ENCODE data around the gene MANBA.
"Not testable (repeated sequence)": the region's sequence is repeated elsewhere in the genome, so short reads cannot be mapped to it uniquely, and the experiment has no call there.

Gene MANBA

DNA sequence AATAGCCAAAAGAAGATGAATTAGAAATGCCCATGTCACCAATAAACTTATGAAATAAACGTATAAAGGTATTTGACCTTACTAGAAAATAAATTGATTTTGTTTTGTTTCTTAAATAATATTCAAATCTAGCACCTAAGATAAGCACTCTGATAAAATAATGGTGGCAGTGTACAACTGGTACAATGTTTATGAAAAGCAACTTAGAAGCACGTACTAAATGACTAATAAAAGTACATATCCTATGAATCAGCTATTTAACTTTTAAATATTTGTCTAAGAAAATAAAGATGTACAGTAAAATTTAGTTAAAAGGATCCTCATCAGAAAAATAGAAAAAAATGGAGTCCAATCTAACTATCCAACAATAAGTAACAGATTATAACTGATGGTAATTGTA is 6.7 kb downstream of the MANBA start:
- TF ChIP-seq, protein P1, sequence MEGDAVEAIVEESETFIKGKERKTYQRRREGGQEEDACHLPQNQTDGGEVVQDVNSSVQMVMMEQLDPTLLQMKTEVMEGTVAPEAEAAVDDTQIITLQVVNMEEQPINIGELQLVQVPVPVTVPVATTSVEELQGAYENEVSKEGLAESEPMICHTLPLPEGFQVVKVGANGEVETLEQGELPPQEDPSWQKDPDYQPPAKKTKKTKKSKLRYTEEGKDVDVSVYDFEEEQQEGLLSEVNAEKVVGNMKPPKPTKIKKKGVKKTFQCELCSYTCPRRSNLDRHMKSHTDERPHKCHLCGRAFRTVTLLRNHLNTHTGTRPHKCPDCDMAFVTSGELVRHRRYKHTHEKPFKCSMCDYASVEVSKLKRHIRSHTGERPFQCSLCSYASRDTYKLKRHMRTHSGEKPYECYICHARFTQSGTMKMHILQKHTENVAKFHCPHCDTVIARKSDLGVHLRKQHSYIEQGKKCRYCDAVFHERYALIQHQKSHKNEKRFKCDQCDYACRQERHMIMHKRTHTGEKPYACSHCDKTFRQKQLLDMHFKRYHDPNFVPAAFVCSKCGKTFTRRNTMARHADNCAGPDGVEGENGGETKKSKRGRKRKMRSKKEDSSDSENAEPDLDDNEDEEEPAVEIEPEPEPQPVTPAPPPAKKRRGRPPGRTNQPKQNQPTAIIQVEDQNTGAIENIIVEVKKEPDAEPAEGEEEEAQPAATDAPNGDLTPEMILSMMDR (IDR thresholded peaks at IDR 0.05; ENCODE audit: insufficient read depth, missing control alignments) = no peak
- DNase-seq (ENCODE audit: insufficient read length, low spot score) (no peak), FAIRE-seq (no peak)

DNA sequence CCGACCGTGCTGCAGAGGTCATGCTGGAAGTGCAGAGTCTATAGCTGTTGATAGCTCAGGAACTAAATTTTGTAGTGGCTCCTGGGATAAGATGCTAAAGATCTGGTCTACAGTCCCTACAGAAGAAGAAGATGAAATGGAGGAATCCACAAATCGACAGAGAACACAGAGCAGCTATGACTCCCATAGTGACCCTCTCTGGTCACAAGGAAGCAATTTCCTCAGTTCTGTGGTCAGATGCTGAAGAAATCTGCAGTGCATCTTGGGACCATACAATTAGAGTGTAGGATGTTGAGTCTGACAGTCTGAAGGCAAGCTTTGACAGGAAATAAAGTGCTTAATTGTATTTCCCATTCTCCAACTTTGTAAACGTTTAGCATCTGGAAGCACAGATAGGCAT is 8.8 kb downstream of the MANBA start:
- DNase-seq (ENCODE audit: insufficient read length, low spot score) = no peak
- TF ChIP-seq, protein P1 (IDR thresholded peaks at IDR 0.05; ENCODE audit: insufficient read depth, missing control alignments) = no peak
- no peak for FAIRE-seq

DNA sequence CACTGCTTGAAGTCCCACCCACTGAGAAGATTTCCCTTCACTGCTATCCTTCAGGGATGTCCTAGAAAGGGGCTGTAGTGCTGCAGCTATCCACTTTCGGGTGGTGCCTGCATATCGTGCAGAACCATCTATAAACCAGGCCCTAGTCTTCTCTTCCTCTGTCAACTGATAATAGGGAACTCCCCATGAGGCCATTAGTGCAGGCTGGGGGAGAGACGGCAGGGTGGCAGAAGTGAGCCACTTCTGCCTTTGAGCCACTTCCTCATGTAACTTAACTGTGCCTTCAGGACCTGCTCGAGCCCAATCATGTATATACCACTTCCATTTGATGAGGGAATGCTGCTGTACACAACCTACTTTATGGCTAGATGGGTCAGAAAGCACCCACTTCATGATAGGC is 17.4 kb downstream of the MANBA start:
- not testable (repeated sequence) for DNase-seq (ENCODE audit: insufficient read length, low spot score); FAIRE-seq

DNA sequence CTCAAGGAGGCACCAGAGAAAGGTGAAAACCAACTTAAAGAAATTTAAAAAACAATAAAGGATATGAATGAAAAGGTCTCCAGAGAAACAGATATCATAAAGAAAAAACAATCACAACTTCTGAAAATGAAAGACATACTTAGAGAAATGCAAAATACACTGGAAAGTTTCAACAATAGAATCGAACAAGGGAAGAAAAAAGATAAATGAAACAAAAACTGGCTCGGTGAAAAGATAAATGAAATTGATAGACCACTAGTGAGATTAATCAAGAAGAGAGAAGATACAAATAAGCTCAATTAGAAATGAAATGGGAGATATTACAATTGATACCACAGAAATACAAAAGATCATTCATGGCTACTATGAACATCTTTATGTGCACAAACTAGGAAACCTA is 22.0 kb downstream of the MANBA start:
- not testable (repeated sequence) for DNase-seq (ENCODE audit: insufficient read length, low spot score); FAIRE-seq

DNA sequence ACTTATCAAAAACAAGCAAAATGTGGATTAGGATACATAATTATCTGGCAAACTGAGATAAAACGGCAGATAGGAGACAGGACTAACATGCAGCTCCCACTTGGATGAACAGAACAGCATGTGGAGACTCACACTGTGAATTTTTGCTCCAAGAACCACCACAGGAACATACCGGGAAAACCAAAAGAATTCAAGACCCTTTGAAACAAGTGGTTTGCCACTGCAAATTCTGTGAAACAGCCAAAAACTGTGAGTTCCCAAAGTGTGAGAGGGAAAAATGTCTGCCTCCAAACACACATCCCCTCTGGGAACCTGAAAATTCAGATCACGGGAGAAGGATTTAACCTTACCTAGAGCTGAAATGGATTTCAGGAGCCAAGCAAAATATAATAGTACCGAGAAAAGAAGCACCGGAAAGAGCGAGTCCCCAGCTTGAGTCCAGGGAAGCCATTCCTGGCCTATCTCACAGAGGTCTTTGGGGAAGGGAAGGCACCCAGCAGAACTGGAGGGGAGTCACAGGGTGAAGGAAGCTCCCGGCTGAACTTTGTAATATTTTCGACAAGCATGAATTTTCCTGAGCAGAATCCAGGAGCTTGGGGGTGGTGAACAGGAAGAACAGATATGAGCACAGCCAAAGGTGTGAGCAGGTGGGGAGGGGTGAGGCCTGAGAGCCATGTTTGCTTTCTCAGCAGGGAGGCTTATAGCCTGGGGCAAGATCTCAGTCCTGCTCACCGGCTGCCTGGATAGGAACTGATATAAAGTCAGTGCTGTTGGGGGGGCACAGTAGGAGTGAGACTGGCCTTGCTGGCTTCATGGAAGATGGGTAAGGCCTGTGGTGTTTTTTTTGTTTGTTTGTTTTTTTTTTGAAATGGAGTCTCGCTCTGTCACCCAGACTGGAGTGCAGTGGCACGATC is 23.9 kb downstream of the MANBA start:
- DNase-seq (ENCODE audit: insufficient read length, low spot score) (no peak), FAIRE-seq (no peak)
- TF ChIP-seq, protein P1 (IDR thresholded peaks at IDR 0.05; ENCODE audit: insufficient read depth, missing control alignments) = no peak

DNA sequence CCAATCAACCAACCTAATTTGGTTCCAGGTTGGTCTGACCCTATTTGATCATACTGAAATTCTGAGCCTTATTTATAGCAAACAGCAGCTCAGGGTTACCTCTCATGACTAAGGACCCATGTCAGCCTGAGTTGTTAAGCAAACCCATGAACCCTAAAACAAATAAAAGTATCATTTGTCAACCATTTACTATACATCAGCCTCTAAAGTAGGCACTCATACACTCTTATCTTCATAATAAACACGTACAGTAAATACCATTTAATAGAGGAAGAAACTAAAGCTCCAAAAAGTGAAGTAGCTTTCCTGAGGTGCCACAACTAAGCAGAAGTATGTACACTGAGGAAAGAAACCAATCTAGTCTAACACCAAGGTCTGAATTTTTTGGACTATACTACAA is 25.2 kb downstream of the MANBA start:
- DNase-seq (ENCODE audit: insufficient read length, low spot score) = no peak
- FAIRE-seq = no peak
- TF ChIP-seq, protein P1 (IDR thresholded peaks at IDR 0.05; ENCODE audit: insufficient read depth, missing control alignments) = no peak

DNA sequence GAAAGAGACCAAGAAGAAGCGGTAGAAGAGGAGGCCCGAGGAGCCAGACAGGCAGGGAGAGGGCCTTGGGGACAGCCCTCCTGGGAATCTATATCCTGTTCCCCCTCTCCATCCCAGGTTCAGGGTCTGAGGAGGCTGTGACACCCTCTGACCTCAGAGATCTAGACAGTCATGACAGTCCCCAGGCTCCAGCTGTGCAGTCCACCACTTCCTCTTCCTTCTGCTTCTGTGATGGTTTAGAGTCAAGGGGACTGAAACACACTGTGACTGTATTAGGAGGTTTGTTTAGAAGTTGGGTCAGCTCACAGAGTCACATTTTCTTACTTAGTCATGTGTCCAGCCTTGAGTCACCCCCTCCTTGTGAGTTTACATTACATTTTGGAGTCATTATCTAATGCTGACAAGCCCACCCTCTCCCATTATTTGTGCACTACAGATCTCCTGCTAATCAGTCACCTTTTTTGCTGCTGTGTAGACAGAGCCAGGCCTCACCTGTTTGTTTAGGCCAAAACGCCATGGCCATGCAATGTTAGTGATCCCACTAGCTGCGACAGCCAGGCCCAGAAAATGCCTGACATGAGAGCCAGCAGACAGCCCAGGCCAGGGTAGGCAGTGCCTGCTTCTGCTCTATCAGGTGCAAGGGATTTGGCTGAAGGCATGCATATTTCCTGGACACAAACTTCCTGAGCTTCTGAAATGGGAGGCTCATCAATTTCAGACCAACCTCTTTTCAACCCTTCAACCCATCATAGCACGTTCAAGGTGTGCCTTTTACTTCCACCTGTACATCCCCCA is 26.0 kb downstream of the MANBA start:
- TF ChIP-seq, protein P1 (IDR thresholded peaks at IDR 0.05; ENCODE audit: insufficient read depth, missing control alignments) = no peak
- DNase-seq (ENCODE audit: insufficient read length, low spot score) = no peak
- no peak for FAIRE-seq

DNA sequence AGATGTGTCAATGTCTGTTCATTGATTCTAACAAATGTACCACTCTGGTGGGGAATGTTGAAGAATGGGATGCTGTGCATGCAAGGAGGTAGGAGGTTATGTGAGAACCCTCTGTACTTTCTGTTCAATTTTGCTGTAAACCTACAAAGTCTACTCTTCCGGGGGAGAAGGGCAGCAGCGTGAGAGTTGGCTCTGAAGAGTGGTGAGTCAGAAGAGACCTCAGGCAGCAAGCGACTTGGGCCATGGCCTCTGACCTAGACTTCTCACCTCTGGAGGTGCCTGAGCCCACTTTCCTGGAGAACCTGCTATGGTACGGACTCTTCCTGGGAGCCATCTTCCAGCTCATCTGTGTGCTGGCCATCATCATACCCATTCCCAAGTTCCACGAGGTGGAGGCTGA is 26.7 kb downstream of the MANBA start:
- FAIRE-seq = no peak
- TF ChIP-seq, protein P1 (IDR thresholded peaks at IDR 0.05; ENCODE audit: insufficient read depth, missing control alignments) = no peak
- no peak for DNase-seq (ENCODE audit: insufficient read length, low spot score)

All from D721Med (cell line).